Adrenal gland (tissue), 12 donors: ENCODE data around the gene NCMAP. TPM values are rescaled to one million over a fixed set of nuclear protein-coding genes. Genes with fewer than 3 reads are reported as not detected.
A peak's percentile ranks its signal among the peaks of the same experiment; 100 is the strongest.

Source experiments
- DNase-seq, 7 donors: peaks; one replicate each; pipeline ENCODE4 v3.0.0-alpha.2; 2019 to 2020
- H3K27ac ChIP-seq, 5 donors: fragments of 200-600 bp; sonication (generic) in 4 of 5; 1 replicate in 3 of 5; 2 replicates in 2 of 5; pipeline versions ENCODE4 v1.5.1 to v1.8.0; 2016 to 2020; ENCODE audit warnings: mild to moderate bottlenecking in 1 of 5
- H3K27me3 ChIP-seq: fragments of 200-600 bp; 2 replicates; pipeline ENCODE4 v1.8.0; 2021
- H3K36me3 ChIP-seq, 2 donors: fragments of 200-600 bp; replicated peaks in 1 of 2; 1 replicate in 1 of 2; 2 replicates in 1 of 2; pipeline versions ENCODE4 v1.5.1 to v1.8.0; 2018 to 2022
- H3K4me1 ChIP-seq, 2 donors: fragments of 200-600 bp; replicated peaks in 1 of 2; 1 replicate in 1 of 2; 2 replicates in 1 of 2; pipeline versions ENCODE4 v1.5.1 to v1.8.0; 2018 to 2021
- H3K4me3 ChIP-seq, 4 donors: fragments of 200-600 bp; sonication (generic) in 3 of 4; one replicate each; pipeline ENCODE4 v1.5.1; 2016 to 2018
- H3K9me3 ChIP-seq, 3 donors: fragments of 200-600 bp; sonication (generic) in 1 of 3; replicated peaks in 1 of 3; 1 replicate in 2 of 3; 2 replicates in 1 of 3; pipeline versions ENCODE4 v1.5.1 to v1.8.0; 2016 to 2021
- POLR2A ChIP-seq, 2 donors: fragments of 450-650 bp; IDR thresholded peaks; one replicate each; pipeline ENCODE4 v1.6.1; 2017; ENCODE audit warnings: antibody characterized with exemption in 2 of 2, mild to moderate bottlenecking in 2 of 2, moderate library complexity in 1 of 2
- WGBS, 4 donors: extraction: QIAGEN DNeasy Blood & Tissue Kit in 2 of 4; methylation state at CpG; one replicate each; pipeline versions ENCODE4 v1.1.5 to v1.1.7; 2013 to 2017; 5-methylcytosine and 5-hydroxymethylcytosine counted together
- intact Hi-C, 2 donors: fragments of 100-400 bp; cut with DNase I; formaldehyde crosslinking; loops; one replicate each; pipeline versions ENCODE4 v1.14.1 to v1.15.0; 2022 to 2023
- polyA plus RNA-seq, 3 donors: library from polyadenylated mRNA; stranded (reverse); fragments of 200-250 nt in 2 of 3; fragments of 350-450 nt in 1 of 3; fragmentation: Illumina TruSeq in 1 of 3; extraction: RNeasy Lipid Tissue Mini Kit (QIAGEN cat#74804) in 1 of 3; gene quantifications; one replicate each; pipeline ENCODE4 v1.2.3, GENCODE V29; 2013 to 2014
- total RNA-seq, 9 donors: library from RNA; depleted of rRNA in 4 of 9; stranded (reverse); fragments of >200 nt in 4 of 9; fragments of 120-200 nt in 1 of 9; fragmentation: NEBNext Ultra II Directional in 1 of 9; extraction: Animal tissue kit (Norgen Biotek cat#: 25700) in 1 of 9; gene quantifications; one replicate each; pipeline versions ENCODE4 v1.1.0 to v1.2.4, GENCODE V29; 2013 to 2023
- TF ChIP-seq, protein P1 (sequence below), 6 experiments: fragments of 450-650 bp in 4 of 6; fragments of 200-600 bp in 2 of 6; sonication (generic) in 1 of 6; IDR thresholded peaks; 1 replicate in 5 of 6; 2 replicates in 1 of 6; pipeline versions ENCODE4 v1.5.1 to v1.8.0; 2016 to 2021; ENCODE audit warnings: antibody characterized with exemption in 6 of 6, mild to moderate bottlenecking in 2 of 6, moderate library complexity in 1 of 6
- donor health status: healthy with polysubstance abuse.
- donor health status: Bipolar disorder and iron deficiency.
- donor health status: DM: yes; HTN: yes; CAD: no.
- donor health status: DM: no; HTN: no; CAD: no.
- donor health status: DM: no; HTN: no; CAD: no.
- donor health status: DM: yes; HTN: yes; CAD: no.

The NCMAP gene
- total and polyA plus RNA-seq, 12 donors, result under 0.01 to 0.27 (median 0.09) TPM; not detected in 7

DNA sequence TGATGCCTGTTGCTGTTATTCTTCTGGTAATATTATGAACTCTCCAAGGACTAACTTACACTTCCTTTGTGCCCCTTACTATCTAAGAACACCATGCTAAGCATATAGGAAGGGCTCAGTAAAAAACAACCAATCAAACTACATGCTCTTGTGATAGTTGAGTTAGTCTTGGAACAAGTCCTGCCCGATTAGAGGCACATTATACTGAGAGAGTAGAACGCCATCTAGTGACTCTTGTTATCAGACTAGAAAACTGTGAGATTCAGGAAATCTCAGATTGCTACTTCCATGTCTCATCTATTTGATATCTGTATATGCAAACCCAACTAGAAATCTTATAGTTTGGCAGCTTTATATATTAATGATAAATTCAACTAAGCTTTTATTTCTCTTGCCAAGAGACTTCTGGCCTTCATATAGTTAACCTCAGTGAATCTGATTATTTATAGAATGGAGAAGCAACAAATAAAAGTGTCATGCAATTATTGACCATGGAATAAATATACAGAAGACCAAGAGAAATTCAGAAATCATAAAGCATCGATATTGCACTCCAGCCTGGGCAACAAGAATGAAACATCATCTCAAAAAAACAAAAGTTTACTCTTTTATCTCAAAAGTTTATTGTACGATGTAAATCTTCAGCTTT, 79.4 kb downstream of the NCMAP start:
- Histone ChIP-seq H3K36me3 (no peaks in the 10 kb centered on the region), H3K27ac (no peak overlapping the region), H3K9me3 (no peaks in the 10 kb centered on the region), H3K27me3 (no peaks in the 10 kb centered on the region), H3K4me1 (no peaks in the 10 kb centered on the region), H3K4me3 (no peak overlapping the region)
- DNase-seq, result no peak
- 15 to 18% (median 16%) methylated on average over 4 of the region's 4 CpGs for WGBS, 4 donors
- intact Hi-C loops, result loop anchor here in 1 of 2 donors (10.0 kb wide), 1 partner anchor 431 kb away; no protein-coding TSS in a partner anchor
- TF ChIP-seq POLR2A (IDR thresholded peaks at IDR 0.05), result no peak
- TF ChIP-seq, protein P1, sequence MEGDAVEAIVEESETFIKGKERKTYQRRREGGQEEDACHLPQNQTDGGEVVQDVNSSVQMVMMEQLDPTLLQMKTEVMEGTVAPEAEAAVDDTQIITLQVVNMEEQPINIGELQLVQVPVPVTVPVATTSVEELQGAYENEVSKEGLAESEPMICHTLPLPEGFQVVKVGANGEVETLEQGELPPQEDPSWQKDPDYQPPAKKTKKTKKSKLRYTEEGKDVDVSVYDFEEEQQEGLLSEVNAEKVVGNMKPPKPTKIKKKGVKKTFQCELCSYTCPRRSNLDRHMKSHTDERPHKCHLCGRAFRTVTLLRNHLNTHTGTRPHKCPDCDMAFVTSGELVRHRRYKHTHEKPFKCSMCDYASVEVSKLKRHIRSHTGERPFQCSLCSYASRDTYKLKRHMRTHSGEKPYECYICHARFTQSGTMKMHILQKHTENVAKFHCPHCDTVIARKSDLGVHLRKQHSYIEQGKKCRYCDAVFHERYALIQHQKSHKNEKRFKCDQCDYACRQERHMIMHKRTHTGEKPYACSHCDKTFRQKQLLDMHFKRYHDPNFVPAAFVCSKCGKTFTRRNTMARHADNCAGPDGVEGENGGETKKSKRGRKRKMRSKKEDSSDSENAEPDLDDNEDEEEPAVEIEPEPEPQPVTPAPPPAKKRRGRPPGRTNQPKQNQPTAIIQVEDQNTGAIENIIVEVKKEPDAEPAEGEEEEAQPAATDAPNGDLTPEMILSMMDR (IDR thresholded peaks at IDR 0.05), result peak; percentile 28 to 57 (median 52)

DNA sequence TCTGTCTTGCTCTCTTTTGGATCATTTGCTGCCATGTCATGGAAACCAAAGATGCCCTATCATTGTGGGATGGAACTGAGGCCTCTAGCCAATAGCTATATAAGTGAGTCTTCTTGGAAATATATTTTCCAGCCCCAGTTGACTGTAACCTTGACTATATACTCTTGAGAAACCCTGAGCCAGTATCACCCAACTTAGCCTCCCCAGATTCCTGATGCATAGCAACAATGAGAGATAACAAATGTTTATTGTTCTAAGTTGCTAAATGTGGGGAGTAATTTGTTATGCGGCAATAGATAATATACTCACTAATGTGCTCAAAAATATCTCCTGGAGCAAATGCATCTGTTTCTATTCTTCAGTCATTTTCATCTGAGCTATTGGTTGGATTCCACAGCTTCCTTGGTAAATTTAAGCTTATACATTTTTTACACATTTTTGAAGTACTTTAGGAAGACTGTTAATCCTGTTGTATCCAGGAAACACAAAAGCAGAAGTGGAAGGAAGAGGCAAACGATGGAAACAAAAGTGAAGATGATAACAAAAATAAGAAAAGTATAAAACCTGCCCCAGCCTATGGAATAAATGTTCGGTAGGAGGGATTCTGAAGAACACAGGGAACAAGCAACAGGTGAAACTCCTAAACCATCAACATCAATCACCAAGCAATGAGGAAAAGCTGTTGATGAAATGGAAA, 80.9 kb downstream of the NCMAP start:
- intact Hi-C loops, result loop anchor here in 1 of 2 donors (10.0 kb wide), 1 partner anchor 432 kb away; no protein-coding TSS in a partner anchor

DNA sequence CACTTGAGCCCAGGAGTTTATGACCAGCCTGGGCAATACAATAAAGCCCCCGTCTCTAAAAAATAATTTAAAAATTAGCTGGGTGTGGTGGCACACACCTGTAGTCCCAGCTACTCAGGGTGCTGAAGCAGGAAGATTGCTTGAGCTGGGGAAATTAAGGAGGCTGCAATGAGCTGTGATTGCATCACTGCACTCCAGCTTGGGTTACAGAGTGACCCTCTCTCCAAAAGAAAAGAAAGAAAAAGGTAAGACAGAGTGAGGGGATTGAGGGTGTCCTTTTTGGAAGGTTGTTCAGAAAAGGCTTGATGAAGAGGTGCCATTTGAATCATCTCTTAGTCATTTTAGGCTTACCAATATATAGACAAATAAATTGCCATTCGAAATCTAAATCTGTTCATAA, 83.2 kb downstream of the NCMAP start:
- no peak for DNase-seq
- intact Hi-C loops, result loop anchor here in 1 of 2 donors (10.0 kb wide), 1 partner anchor 434 kb away; no protein-coding TSS in a partner anchor
- Histone ChIP-seq H3K4me1 (peaks cover under 1 to 8% of the 10 kb centered on the region in 2 donors), H3K27me3 (no peaks in the 10 kb centered on the region), H3K4me3 (no peak overlapping the region), H3K36me3 (no peaks in the 10 kb centered on the region), H3K27ac (no peak overlapping the region), H3K9me3 (no peaks in the 10 kb centered on the region)
- WGBS, 4 donors, result 82 to 91% (median 84%) methylated on average over 2 of the region's 2 CpGs
- TF ChIP-seq, protein P1 (IDR thresholded peaks at IDR 0.05), result no peak
- TF ChIP-seq POLR2A (IDR thresholded peaks at IDR 0.05), result no peak

More for the DNA sequence above, 80.9 kb downstream of the NCMAP start:
- TF ChIP-seq, protein P1 (IDR thresholded peaks at IDR 0.05), result no peak
- WGBS, 4 donors, result 44 to 57% (median 52%) methylated on average over 3 of the region's 3 CpGs
- Histone ChIP-seq H3K27me3 (no peaks in the 10 kb centered on the region), H3K36me3 (no peaks in the 10 kb centered on the region), H3K4me1 (peaks cover 0 to 5% of the 10 kb centered on the region in 2 donors), H3K27ac (no peak overlapping the region), H3K9me3 (no peaks in the 10 kb centered on the region), H3K4me3 (no peak overlapping the region)
- DNase-seq, result no peak

DNA sequence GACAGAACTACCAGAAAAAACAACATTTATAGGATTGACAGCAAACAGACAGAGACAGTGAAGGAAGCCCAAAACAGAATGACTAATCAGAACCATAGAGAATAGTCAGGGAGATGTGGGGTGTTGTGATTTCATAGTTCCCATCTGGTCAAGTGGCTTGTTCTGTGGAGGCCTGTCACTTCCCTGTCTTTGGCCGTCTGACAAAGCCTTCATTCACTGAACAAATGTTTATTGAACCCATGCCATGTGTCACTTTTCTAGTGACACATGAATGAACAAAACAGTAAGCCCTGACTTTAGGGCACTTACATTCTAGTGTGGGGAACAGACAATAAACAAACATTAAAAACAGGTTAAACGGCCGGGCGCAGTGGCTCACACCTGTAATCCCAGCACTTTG, 84.0 kb downstream of the NCMAP start:
- 74 to 82% (median 75%) methylated on average over 4 of the region's 4 CpGs for WGBS, 4 donors

More for the DNA sequence above, 84.0 kb downstream of the NCMAP start:
- no peaks in the 10 kb centered on the region for H3K27me3 ChIP-seq
- H3K4me3 ChIP-seq, result no peak overlapping the region
- TF ChIP-seq, protein P1 (IDR thresholded peaks at IDR 0.05), result no peak
- no peak for TF ChIP-seq POLR2A (IDR thresholded peaks at IDR 0.05)
- intact Hi-C loops, result loop anchor here in 1 of 2 donors (10.0 kb wide), 1 partner anchor 435 kb away; no protein-coding TSS in a partner anchor
- no peaks in the 10 kb centered on the region for H3K36me3 ChIP-seq
- no peak for DNase-seq
- H3K4me1 ChIP-seq, result peaks cover 9 to 15% of the 10 kb centered on the region in 2 donors
- H3K9me3 ChIP-seq, result no peaks in the 10 kb centered on the region
- H3K27ac ChIP-seq, result no peak overlapping the region
